Measurements from ENCODE around the gene RBM39. TPM values are rescaled to one million over a fixed set of nuclear protein-coding genes. Genes with fewer than 3 reads are reported as not detected.

The RBM39 gene
- total and polyA plus RNA-seq, 2 of the 13 experiments (the other 11 are each of a cell fraction or from before 2014, with no cell fraction given): 788 to 920 TPM

GRCh38 chr20:35664466-35665206, 77.4 kb downstream of the RBM39 start, which contains the start of the genes CPNE1 and RBM12 (continued):
- TF ChIP-seq MED13 (CRISPR knock-in tag; IDR thresholded peaks at IDR 0.05) (no peak; the same call in 1 of the 2 replicates), HNF4G (IDR thresholded peaks at IDR 0.05; ENCODE audit: borderline replicate concordance, low read depth, low read length) (no peak), HNF4G (CRISPR knock-in tag; IDR thresholded peaks at IDR 0.05; ENCODE audit: borderline replicate concordance, low read depth) (peak; percentile 86), FOXM1 (CRISPR knock-in tag; IDR thresholded peaks at IDR 0.05) (peak; percentile 40; the same call in 1 of the 2 replicates), ZNF333 (CRISPR knock-in tag; IDR thresholded peaks at IDR 0.05; ENCODE audit: borderline replicate concordance) (0 out of 2 replicates have a peak, but pooled peaks have one; percentile 79), SMC3 (IDR thresholded peaks at IDR 0.05; ENCODE audit: low read length) (no peak), ZNF343 (CRISPR knock-in tag; IDR thresholded peaks at IDR 0.05) (peak; percentile 99), ELF4 (CRISPR knock-in tag; IDR thresholded peaks at IDR 0.05; ENCODE audit: borderline replicate concordance) (peak; percentile 97), NAIF1 (CRISPR knock-in tag; IDR thresholded peaks at IDR 0.05; ENCODE audit: borderline replicate concordance) (0 out of 2 replicates have a peak, but pooled peaks have one; percentile 59), SNAPC5 (CRISPR knock-in tag; IDR thresholded peaks at IDR 0.05; ENCODE audit: borderline replicate concordance) (peak; percentile 96), TFE3 (CRISPR knock-in tag; IDR thresholded peaks at IDR 0.05) (peak; percentile 75; the same call in 1 of the 2 replicates), ZFP91 (CRISPR knock-in tag; IDR thresholded peaks at IDR 0.05; ENCODE audit: borderline replicate concordance) (peak; percentile 95), ZBTB46 (CRISPR knock-in tag; IDR thresholded peaks at IDR 0.05; ENCODE audit: borderline replicate concordance) (0 out of 2 replicates have a peak, but pooled peaks have one; percentile 89), HNF4A (CRISPR knock-in tag; IDR thresholded peaks at IDR 0.05) (peak; percentile 37; the same call in 1 of the 2 replicates), IKZF1 (IDR thresholded peaks at IDR 0.05) (no peak), ZNF784 (CRISPR knock-in tag; IDR thresholded peaks at IDR 0.05; ENCODE audit: borderline replicate concordance) (peak; percentile 98), ZNF367 (CRISPR knock-in tag; IDR thresholded peaks at IDR 0.05; ENCODE audit: borderline replicate concordance) (peak; percentile 7; the same call in 1 of the 2 replicates)
